Brain microvascular endothelial cell (primary cell): ENCODE measurements around the gene PTPRR.

Experiments used
- DNase-seq: peaks from one replicate; pipeline ENCODE4 v3.0.0-alpha.2; 2020
- H3K27ac ChIP-seq: fragments of 250-450 bp; sonication (Bioruptor Pico); 2 replicates; pipeline ENCODE4 v1.5.1; 2020; ENCODE audit warnings: mild to moderate bottlenecking, moderate library complexity
- H3K27me3 ChIP-seq: fragments of 250-450 bp; sonication (Bioruptor Pico); replicated peaks from 2 replicates; pipeline ENCODE4 v1.5.1; 2020; ENCODE audit warnings: mild to moderate bottlenecking
- H3K36me3 ChIP-seq: fragments of 250-450 bp; sonication (Bioruptor Pico); replicated peaks from 2 replicates; pipeline ENCODE4 v1.5.1; 2020; ENCODE audit warnings: mild to moderate bottlenecking
- H3K4me3 ChIP-seq: 2 replicates; pipeline ENCODE4 v1.5.1; 2011; ENCODE audit warnings: low read depth, mild to moderate bottlenecking, control low read depth, low read length, moderate library complexity
- in situ Hi-C: cut with HindIII; loops from 2 replicates; pipeline ENCODE4 v1.10.0; 2017; ENCODE audit warnings: low sequenced_read_pairs, low pct_ligation_motif_present
- TF ChIP-seq, protein P1 (sequence below): IDR thresholded peaks from 2 replicates; pipeline ENCODE4 v1.5.1; 2011; ENCODE audit warnings: low read depth, mild to moderate bottlenecking, moderate library complexity, low read length, control low read depth, inconsistent platforms; ENCODE audit errors: missing control alignments

Gene PTPRR

DNA sequence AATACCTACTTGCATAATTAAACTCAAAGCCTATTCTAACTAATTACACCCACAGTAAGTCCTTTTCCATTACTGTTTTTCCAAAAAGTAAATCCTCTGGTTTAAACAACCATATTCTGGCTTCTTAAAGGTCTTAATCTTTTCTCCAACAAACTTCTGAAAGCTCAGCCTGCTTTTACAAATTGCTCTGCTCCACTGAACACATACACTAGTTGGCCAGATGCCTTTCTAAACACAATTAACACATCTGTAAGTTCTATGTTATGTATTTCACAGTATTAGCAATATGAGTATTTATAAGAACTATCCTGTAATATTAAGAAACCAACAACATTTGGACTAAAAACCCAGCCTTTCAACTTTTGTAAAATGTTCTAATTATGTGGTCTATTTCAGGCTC, 313.4 kb downstream of the PTPRR start:
- no peak overlapping the region for H3K4me3 ChIP-seq
- TF ChIP-seq, protein P1, sequence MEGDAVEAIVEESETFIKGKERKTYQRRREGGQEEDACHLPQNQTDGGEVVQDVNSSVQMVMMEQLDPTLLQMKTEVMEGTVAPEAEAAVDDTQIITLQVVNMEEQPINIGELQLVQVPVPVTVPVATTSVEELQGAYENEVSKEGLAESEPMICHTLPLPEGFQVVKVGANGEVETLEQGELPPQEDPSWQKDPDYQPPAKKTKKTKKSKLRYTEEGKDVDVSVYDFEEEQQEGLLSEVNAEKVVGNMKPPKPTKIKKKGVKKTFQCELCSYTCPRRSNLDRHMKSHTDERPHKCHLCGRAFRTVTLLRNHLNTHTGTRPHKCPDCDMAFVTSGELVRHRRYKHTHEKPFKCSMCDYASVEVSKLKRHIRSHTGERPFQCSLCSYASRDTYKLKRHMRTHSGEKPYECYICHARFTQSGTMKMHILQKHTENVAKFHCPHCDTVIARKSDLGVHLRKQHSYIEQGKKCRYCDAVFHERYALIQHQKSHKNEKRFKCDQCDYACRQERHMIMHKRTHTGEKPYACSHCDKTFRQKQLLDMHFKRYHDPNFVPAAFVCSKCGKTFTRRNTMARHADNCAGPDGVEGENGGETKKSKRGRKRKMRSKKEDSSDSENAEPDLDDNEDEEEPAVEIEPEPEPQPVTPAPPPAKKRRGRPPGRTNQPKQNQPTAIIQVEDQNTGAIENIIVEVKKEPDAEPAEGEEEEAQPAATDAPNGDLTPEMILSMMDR = no peak
- no peaks in the 10 kb centered on the region for H3K36me3 ChIP-seq
- no peak for DNase-seq
- H3K27me3 ChIP-seq = no peaks in the 10 kb centered on the region
- no peak overlapping the region for H3K27ac ChIP-seq
- in situ Hi-C loops = no loop called here

DNA sequence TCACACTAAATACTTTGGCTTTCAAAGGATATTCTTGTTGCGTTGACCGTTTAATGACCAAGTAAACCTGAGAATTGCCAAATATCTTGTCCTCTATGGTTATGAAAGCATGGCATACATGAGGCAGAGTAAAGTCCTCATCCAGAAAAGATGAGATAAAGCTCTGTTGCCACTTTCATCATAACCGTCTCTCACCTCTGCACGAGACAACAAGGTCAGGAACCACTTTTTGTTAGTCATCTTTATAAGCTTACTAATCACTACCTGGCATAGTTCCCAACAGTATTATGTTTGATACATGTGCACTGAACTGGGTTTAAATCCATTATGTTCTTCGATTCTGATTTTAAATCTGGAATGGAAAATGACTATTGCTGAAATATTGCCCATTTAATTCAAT, 314.6 kb downstream of the PTPRR start:
- no peaks in the 10 kb centered on the region for H3K36me3 ChIP-seq
- TF ChIP-seq, protein P1 = no peak
- no peak overlapping the region for H3K27ac ChIP-seq
- no peak overlapping the region for H3K4me3 ChIP-seq
- DNase-seq = no peak
- H3K27me3 ChIP-seq = no peaks in the 10 kb centered on the region
- in situ Hi-C loops = no loop called here

DNA sequence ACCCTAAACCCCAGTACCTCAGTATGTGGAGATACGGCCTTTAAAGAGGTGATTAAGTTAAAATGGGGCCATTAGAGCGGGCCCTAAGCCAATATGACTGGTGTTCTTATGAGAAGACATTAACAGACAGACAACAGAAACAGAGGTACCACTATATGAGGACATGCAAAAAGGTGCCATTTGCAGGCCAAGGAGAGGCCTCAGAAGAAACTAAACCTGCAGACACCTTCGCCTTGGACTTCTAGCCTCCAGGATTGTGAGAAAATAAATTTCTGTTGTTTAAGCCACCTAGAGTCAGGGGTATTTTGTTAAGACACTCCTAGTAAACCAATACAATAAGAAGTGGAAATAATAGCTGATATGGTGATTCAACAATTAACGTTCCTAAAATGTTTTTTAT, 315.9 kb downstream of the PTPRR start:
- TF ChIP-seq, protein P1 = no peak
- H3K4me3 ChIP-seq = no peak overlapping the region
- DNase-seq = no peak
- H3K36me3 ChIP-seq = no peaks in the 10 kb centered on the region
- no peak overlapping the region for H3K27ac ChIP-seq
- in situ Hi-C loops = no loop called here
- H3K27me3 ChIP-seq = no peaks in the 10 kb centered on the region

DNA sequence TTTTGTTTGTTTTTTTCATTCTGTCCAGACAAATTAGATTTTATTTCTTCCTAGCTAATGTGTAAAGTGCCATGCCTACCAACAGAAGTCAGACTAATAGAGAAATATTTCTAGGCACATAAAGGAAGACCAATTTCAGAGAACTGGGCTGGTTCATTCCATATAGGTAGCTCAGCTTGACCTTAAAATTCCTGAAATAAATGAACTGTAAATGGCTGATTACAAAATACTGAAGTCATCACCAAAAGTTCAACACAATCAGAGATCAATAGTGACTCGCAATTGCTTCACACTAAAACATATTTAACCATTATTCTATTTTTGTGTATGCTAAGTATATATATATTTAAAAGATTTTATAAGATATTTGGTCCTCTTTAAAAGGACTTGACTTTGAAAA, 317.5 kb downstream of the PTPRR start:
- TF ChIP-seq, protein P1 = no peak
- no peak for DNase-seq
- in situ Hi-C loops = no loop called here
- H3K27me3 ChIP-seq = no peaks in the 10 kb centered on the region
- no peaks in the 10 kb centered on the region for H3K36me3 ChIP-seq
- H3K27ac ChIP-seq = no peak overlapping the region
- H3K4me3 ChIP-seq = no peak overlapping the region

DNA sequence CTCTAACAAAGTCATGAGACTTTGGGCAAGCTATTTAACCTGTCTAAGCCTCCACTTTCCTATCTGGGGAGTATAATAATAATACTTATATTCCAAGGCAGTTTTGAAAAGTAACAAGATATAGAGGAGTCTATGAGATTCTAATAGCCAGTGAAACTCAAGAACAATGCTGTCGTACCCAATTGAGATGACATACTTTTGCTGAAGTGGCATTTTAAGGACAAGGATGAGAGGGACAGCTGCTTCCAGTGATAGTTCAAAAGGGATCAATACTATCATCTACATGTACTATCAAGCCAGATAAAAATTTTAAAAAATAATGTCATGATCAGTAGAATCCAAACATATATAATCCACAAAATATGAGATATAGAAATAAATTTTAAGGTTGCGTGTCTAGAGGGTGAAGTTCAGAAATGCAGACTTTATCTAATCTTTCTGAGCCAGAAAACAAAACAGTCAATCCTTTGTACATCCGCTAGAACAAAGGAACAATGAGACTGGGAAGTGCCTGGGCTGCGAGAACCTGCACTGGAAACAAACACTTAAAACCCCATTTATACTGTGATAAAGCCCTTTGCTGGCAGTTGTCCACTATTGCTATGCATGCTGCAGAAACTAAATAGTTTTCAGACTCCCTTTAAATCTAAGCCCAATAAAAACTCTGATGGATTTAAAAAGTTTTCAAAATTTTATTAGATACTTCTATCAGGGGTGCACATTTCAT, 321.9 kb downstream of the PTPRR start:
- no peak overlapping the region for H3K4me3 ChIP-seq
- TF ChIP-seq, protein P1 = no peak
- H3K27ac ChIP-seq = peak overlapping the region; percentile 11
- no peaks in the 10 kb centered on the region for H3K27me3 ChIP-seq
- no peaks in the 10 kb centered on the region for H3K36me3 ChIP-seq
- peak; percentile 31 for DNase-seq
- in situ Hi-C loops = loop anchor here (25.0 kb wide), 1 partner anchor 711 kb away; no protein-coding TSS in a partner anchor

DNA sequence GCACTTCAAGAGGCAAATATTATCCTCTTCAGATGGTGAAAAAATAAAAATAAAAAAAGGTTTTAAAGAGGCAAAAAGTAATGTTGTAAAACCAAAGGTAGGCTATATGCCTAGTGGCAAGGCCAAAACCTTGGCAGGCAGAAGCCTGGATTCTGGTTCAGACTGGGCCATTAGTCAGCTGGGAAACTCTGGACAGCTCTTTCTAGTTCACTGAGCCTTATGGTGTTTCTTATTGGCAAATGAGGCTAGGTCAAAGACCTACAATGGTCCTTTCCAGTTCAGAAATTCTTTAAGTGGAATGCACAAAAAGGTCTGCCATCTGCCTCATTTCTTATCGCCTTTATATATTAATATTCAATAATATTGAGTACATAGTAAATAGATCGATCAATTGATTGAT, 327.9 kb downstream of the PTPRR start:
- Histone ChIP-seq H3K36me3 (peaks cover 2% of the 10 kb centered on the region), H3K27me3 (no peaks in the 10 kb centered on the region), H3K27ac (no peak overlapping the region), H3K4me3 (no peak overlapping the region)
- in situ Hi-C loops = loop anchor here (25.0 kb wide), 1 partner anchor 705 kb away; no protein-coding TSS in a partner anchor
- TF ChIP-seq, protein P1 = no peak
- no peak for DNase-seq
